Omental fat pad (tissue), 4 donors: ENCODE data around the gene HS6ST3. TPM values are rescaled to one million over a fixed set of nuclear protein-coding genes. Genes with fewer than 3 reads are reported as not detected.

Experiments used
- ATAC-seq: fragments of 150-250 bp; one replicate; pipeline ENCODE4 v1.9.1; 2016; ENCODE audit warnings: mild to moderate bottlenecking, moderate library complexity; ENCODE audit not compliant: low FRiP score
- DNase-seq: peaks from one replicate; pipeline ENCODE4 v3.0.0-alpha.2; 2019; ENCODE audit warnings: low spot score
- CTCF ChIP-seq, 3 donors: fragments of 450-650 bp; IDR thresholded peaks; one replicate each; pipeline ENCODE4 v1.5.1; 2016 to 2017; ENCODE audit warnings: antibody characterized with exemption in 3 of 3, mild to moderate bottlenecking in 3 of 3, moderate library complexity in 2 of 3
- total RNA-seq, 4 donors: library from RNA; depleted of rRNA; stranded (reverse); fragments of >200 nt; gene quantifications; one replicate each; pipeline ENCODE4 v1.1.0, GENCODE V29; 2016

Gene HS6ST3
- total RNA-seq, 4 donors from 2014 or later, result 0.09 to 0.32 (median 0.24) TPM; not detected in 1

- DNase-seq, result no peak
- TF ChIP-seq CTCF (IDR thresholded peaks at IDR 0.05), result no peak
These were observed 704.8 kb downstream of the HS6ST3 start for GRCh38 chr13:96794669-96795068.

GRCh38 chr13:96795670-96796069 is 705.8 kb downstream of the HS6ST3 start:
- TF ChIP-seq CTCF (IDR thresholded peaks at IDR 0.05), result no peak
- no peak for ATAC-seq
- no peak for DNase-seq

More at GRCh38 chr13:96794669-96795068, 704.8 kb downstream of the HS6ST3 start:
- no peak for ATAC-seq

GRCh38 chr13:96796091-96796633 is 706.3 kb downstream of the HS6ST3 start:
- ATAC-seq, result no peak
- no peak for TF ChIP-seq CTCF (IDR thresholded peaks at IDR 0.05)

GRCh38 chr13:96797136-96797535 is 707.2 kb downstream of the HS6ST3 start:
- ATAC-seq (no peak), DNase-seq (no peak)
- no peak for TF ChIP-seq CTCF (IDR thresholded peaks at IDR 0.05)

More at GRCh38 chr13:96796091-96796633, 706.3 kb downstream of the HS6ST3 start:
- no peak for DNase-seq

GRCh38 chr13:96803456-96804100 is 713.7 kb downstream of the HS6ST3 start:
- no peak for DNase-seq
- no peak for ATAC-seq
- no peak for TF ChIP-seq CTCF (IDR thresholded peaks at IDR 0.05)

GRCh38 chr13:96804174-96804573 is 714.3 kb downstream of the HS6ST3 start:
- ATAC-seq, result no peak

More at GRCh38 chr13:96804174-96804573, 714.3 kb downstream of the HS6ST3 start:
- no peak for TF ChIP-seq CTCF (IDR thresholded peaks at IDR 0.05)
- DNase-seq, result no peak
